Fibroblast of lung (primary cell): Measurements from ENCODE around the gene ERBB4. TPM values are rescaled to one million over a fixed set of nuclear protein-coding genes. Genes with fewer than 3 reads are reported as not detected.

Experiments used
- DNase-seq, 2 donors: peaks; one replicate each; pipeline versions ENCODE4 v3.0.0 to v3.0.0-alpha.2; 2010; ENCODE audit warnings: low read depth in 2 of 2
- H2AFZ ChIP-seq: 2 replicates; pipeline ENCODE4 v1.5.1; 2012; ENCODE audit warnings: low read length, control low read depth, inconsistent platforms
- H3K27ac ChIP-seq: 2 replicates; pipeline ENCODE4 v1.5.1; 2011; ENCODE audit warnings: low read length, control low read depth; ENCODE audit not compliant: insufficient read depth
- H3K27me3 ChIP-seq: 2 replicates; pipeline ENCODE4 v1.5.1; 2011; ENCODE audit warnings: mild to moderate bottlenecking, low read length; ENCODE audit not compliant: control insufficient read depth, insufficient read depth
- H3K36me3 ChIP-seq: 2 replicates; pipeline ENCODE4 v1.5.1; 2011; ENCODE audit warnings: low read length; ENCODE audit not compliant: control insufficient read depth, insufficient read depth
- H3K4me1 ChIP-seq: 2 replicates; pipeline ENCODE4 v1.5.1; 2011; ENCODE audit warnings: low read length; ENCODE audit not compliant: control insufficient read depth, insufficient read depth; ENCODE audit errors: extremely low read depth
- H3K4me2 ChIP-seq: 2 replicates; pipeline ENCODE4 v1.5.1; 2011; ENCODE audit warnings: low read length, control low read depth; ENCODE audit not compliant: insufficient read depth; ENCODE audit errors: extremely low read depth
- H3K4me3 ChIP-seq, 4 experiments: fragments of 200-600 bp in 1 of 4; sonication (generic) in 1 of 4; replicated peaks in 1 of 4; 2 replicates each; pipeline ENCODE4 v1.5.1; 2011 to 2016; ENCODE audit warnings: low read length in 4 of 4, low read depth in 3 of 4, mild to moderate bottlenecking in 3 of 4, control low read depth in 2 of 4, inconsistent platforms in 1 of 4, mixed read lengths in 1 of 4; ENCODE audit not compliant: insufficient read depth in 1 of 4; ENCODE audit errors: control extremely low read depth in 1 of 4
- H3K79me2 ChIP-seq: 2 replicates; pipeline ENCODE4 v1.5.1; 2012; ENCODE audit warnings: mild to moderate bottlenecking, low read length, inconsistent platforms; ENCODE audit not compliant: control insufficient read depth, insufficient read depth
- H3K9ac ChIP-seq: 2 replicates; pipeline ENCODE4 v1.5.1; 2011; ENCODE audit warnings: mild to moderate bottlenecking, low read length, control low read depth; ENCODE audit not compliant: insufficient read depth
- H3K9me3 ChIP-seq: 2 replicates; pipeline ENCODE4 v1.5.1; 2012; ENCODE audit warnings: low read depth, low read length; ENCODE audit not compliant: control insufficient read depth, insufficient read depth
- H4K20me1 ChIP-seq: 2 replicates; pipeline ENCODE4 v1.5.1; 2011; ENCODE audit warnings: low read length; ENCODE audit not compliant: control insufficient read depth, insufficient read depth; ENCODE audit errors: extremely low read depth
- EZH2 ChIP-seq: IDR thresholded peaks from 2 replicates; pipeline ENCODE4 v1.5.1; 2012; ENCODE audit warnings: low read length, control low read depth, mild to moderate bottlenecking; ENCODE audit errors: missing control alignments
- polyA plus RNA-seq, 2 donors: library from polyadenylated mRNA; depleted of rRNA in 1 of 2; stranded (reverse) in 1 of 2; unstranded in 1 of 2; fragments of >200 nt; gene quantifications; 2 replicates each; pipeline ENCODE4 v1.2.1, GENCODE V29; 2011 to 2012; ENCODE audit warnings: missing spikeins in 1 of 2
- total RNA-seq: library from RNA; depleted of rRNA; stranded (reverse); fragments of >200 nt; gene quantifications from 2 replicates; pipeline ENCODE4 v1.2.1, GENCODE V29; 2014
- TF ChIP-seq, protein P1 (sequence below), 2 donors: IDR thresholded peaks in 1 of 2; conservative IDR thresholded peaks in 1 of 2; 1 replicate in 1 of 2; 2 replicates in 1 of 2; pipeline ENCODE4 v1.5.1; 2011 to 2012; ENCODE audit warnings: low read length in 2 of 2, control low read depth in 1 of 2, inconsistent platforms in 1 of 2, low read depth in 1 of 2, mild to moderate bottlenecking in 1 of 2

The ERBB4 gene
- total and polyA plus RNA-seq, 2 donors (not counting 1 experiment from before 2014, with no cell fraction given) = 0.08 to 0.17 TPM

DNA sequence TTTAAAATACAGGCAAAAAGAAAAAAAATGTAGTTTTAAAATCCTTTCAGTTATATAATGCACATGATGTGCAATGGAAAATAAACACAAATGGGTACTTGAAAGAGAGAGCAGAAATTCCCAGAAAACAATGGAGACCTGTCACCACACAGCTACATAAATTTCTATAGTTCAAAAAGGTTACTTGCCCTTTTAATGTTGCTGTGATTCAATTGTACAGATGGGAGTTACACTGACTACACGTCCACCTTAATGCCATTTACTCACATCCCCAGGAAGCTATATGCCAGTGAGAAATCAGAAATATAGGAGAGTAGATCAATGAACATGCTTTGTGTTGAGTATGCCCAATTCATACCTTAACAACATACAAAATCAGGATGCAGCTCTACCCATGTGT lies 269.6 kb downstream of the ERBB4 start:
- Histone ChIP-seq H3K9me3 (no peaks in the 10 kb centered on the region), H3K79me2 (no peaks in the 10 kb centered on the region), H2AFZ (no peak overlapping the region), H3K4me3 (no peak overlapping the region), H3K9ac (no peak overlapping the region), H3K27me3 (no peaks in the 10 kb centered on the region), H3K36me3 (no peaks in the 10 kb centered on the region), H3K27ac (no peak overlapping the region), H4K20me1 (no peaks in the 10 kb centered on the region), H3K4me1 (no peaks in the 10 kb centered on the region), H3K4me2 (no peak overlapping the region)
- no peak for DNase-seq
- TF ChIP-seq EZH2 = no peak
- TF ChIP-seq, protein P1, sequence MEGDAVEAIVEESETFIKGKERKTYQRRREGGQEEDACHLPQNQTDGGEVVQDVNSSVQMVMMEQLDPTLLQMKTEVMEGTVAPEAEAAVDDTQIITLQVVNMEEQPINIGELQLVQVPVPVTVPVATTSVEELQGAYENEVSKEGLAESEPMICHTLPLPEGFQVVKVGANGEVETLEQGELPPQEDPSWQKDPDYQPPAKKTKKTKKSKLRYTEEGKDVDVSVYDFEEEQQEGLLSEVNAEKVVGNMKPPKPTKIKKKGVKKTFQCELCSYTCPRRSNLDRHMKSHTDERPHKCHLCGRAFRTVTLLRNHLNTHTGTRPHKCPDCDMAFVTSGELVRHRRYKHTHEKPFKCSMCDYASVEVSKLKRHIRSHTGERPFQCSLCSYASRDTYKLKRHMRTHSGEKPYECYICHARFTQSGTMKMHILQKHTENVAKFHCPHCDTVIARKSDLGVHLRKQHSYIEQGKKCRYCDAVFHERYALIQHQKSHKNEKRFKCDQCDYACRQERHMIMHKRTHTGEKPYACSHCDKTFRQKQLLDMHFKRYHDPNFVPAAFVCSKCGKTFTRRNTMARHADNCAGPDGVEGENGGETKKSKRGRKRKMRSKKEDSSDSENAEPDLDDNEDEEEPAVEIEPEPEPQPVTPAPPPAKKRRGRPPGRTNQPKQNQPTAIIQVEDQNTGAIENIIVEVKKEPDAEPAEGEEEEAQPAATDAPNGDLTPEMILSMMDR (conservative IDR thresholded peaks at IDR 0.05 in 1 of 2, IDR thresholded peaks at IDR 0.05 in 1 of 2; ENCODE audit: low read depth in 1 of 2, low read length in 2 of 2) = no peak

DNA sequence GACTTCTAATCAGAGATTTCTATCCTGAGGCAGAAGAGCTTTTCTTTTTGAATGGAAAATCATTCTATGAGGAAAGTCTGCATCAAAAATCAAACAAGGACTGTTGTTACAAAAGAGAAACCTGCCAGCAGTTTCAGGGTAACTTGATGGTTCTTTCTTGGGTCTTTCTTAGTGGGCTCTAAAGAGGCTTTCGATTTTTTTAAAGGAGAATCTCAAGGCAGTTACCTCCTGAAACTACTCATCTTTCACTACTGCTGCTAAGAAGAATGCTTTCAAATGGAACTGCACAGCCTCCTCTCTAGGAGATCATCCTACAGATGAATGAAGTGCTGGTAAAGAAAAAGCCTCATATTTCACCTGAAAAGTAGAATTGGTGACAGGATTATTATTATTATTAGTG lies 272.3 kb downstream of the ERBB4 start:
- H3K27ac ChIP-seq = no peak overlapping the region
- no peak overlapping the region for H2AFZ ChIP-seq
- H3K9ac ChIP-seq = no peak overlapping the region
- no peaks in the 10 kb centered on the region for H3K9me3 ChIP-seq
- no peaks in the 10 kb centered on the region for H3K27me3 ChIP-seq
- H3K4me3 ChIP-seq = no peak overlapping the region
- H4K20me1 ChIP-seq = no peaks in the 10 kb centered on the region
- no peaks in the 10 kb centered on the region for H3K36me3 ChIP-seq
- H3K4me2 ChIP-seq = no peak overlapping the region
- no peak for TF ChIP-seq EZH2
- TF ChIP-seq, protein P1 (conservative IDR thresholded peaks at IDR 0.05 in 1 of 2, IDR thresholded peaks at IDR 0.05 in 1 of 2; ENCODE audit: low read depth in 1 of 2, low read length in 2 of 2) = no peak
- DNase-seq = no peak
- no peaks in the 10 kb centered on the region for H3K79me2 ChIP-seq
- no peaks in the 10 kb centered on the region for H3K4me1 ChIP-seq

DNA sequence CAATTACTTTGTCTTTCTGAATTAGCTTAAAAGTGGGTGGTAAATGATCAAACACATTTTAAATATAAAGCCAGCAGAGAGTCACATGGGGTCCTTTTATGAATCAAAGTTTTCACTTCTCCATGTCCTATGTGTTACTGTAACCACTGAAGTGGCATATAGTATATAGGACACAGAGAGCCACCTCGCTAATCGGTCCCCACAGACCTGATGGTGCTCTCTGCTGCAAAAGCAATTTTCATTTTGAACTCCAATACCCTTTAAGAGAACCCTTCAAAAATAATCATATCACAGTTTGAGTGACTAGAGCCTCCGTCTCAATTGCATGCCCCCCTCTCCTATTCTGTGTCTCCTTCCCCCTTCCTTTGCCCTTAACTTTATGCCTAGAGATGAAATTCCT lies 272.8 kb downstream of the ERBB4 start:
- no peak overlapping the region for H2AFZ ChIP-seq
- H3K27ac ChIP-seq = no peak overlapping the region
- H3K36me3 ChIP-seq = no peaks in the 10 kb centered on the region
- H4K20me1 ChIP-seq = no peaks in the 10 kb centered on the region
- no peaks in the 10 kb centered on the region for H3K27me3 ChIP-seq
- H3K4me3 ChIP-seq = no peak overlapping the region
- H3K79me2 ChIP-seq = no peaks in the 10 kb centered on the region
- H3K9me3 ChIP-seq = no peaks in the 10 kb centered on the region
- H3K9ac ChIP-seq = no peak overlapping the region
- no peaks in the 10 kb centered on the region for H3K4me1 ChIP-seq
- no peak overlapping the region for H3K4me2 ChIP-seq
- TF ChIP-seq, protein P1 (conservative IDR thresholded peaks at IDR 0.05 in 1 of 2, IDR thresholded peaks at IDR 0.05 in 1 of 2; ENCODE audit: low read depth in 1 of 2, low read length in 2 of 2) = no peak
- no peak for TF ChIP-seq EZH2
- DNase-seq = no peak
